ENCODE measurements around the gene KRTAP10-2.
"Not testable (repeated sequence)": the region's sequence is repeated elsewhere in the genome, so short reads cannot be mapped to it uniquely, and the experiment has no call there.

KRTAP10-2 gene

GRCh38 chr21:44566403-44566802, 15.1 kb upstream of the KRTAP10-2 start:
- no peak for DNase-seq

- DNase-seq: no peak
These were observed 13.7 kb upstream of the KRTAP10-2 start for GRCh38 chr21:44564886-44565598.

- no peak for DNase-seq
These were observed 12.8 kb upstream of the KRTAP10-2 start for GRCh38 chr21:44564099-44564498.

GRCh38 chr21:44558695-44559094, 7.4 kb upstream of the KRTAP10-2 start, which contains the start of gene KRTAP10-3:
Gene KRTAP10-3, minus strand, starts transcription at chr21:44558795. Its CDS starts 80 bp downstream, at chr21:44558715.
- DNase-seq: no peak

DNA sequence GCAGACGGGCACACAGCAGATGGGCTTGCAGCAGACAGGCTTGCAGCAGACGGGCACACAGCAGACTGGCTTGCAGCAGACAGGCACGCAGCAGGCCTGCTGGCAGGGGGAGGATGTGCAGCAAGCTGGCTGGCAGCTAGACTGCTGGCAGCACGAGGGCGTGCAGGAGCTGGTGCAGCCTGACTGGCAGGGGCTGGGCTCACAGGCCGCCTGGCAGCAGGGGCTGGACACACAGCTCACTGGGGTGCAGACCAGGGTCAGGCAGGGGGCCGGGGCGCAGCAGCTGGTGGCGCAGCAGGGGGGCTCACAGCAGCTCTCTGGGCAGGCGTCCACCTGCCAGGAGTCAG, 7.0 kb upstream of the KRTAP10-2 start:
- DNase-seq: not testable (repeated sequence)

- DNase-seq: no peak
These were observed 6.4 kb upstream of the KRTAP10-2 start for GRCh38 chr21:44557491-44558328.

- no peak for DNase-seq
These were observed 5.6 kb upstream of the KRTAP10-2 start for GRCh38 chr21:44556879-44557278.

DNA sequence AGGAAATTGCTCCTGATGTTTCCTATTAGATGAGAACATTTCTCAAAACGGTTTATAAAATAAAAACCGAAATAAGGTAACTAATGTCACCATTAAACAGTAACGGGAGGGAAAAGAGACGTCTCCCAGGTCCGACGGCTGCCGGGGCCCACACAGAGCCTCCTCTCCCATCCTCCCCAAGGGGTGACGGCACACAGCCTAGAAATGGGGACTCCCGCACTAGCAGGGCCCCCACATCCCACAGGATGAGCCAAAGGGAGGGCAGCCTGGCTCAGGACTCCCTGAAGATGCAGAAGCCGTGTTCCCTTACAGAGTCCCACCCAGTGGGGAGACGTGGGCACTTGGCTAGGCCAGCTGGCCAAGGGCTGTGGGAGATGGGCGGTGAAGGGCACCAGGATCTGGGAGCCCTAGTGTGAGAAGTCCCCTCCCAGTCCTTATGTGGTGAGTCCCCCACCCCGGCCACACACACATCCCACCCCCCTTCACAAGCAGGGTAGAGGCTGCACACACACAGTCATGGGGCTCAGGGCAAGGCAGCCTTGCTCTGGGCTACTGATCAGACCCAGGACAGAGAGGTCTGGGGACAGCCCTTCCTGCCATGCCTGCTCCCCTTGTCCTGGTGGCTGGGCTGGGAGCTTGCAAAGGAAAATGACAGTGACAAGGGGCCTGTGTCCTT, 4.0 kb upstream of the KRTAP10-2 start:
- no peak for DNase-seq

DNA sequence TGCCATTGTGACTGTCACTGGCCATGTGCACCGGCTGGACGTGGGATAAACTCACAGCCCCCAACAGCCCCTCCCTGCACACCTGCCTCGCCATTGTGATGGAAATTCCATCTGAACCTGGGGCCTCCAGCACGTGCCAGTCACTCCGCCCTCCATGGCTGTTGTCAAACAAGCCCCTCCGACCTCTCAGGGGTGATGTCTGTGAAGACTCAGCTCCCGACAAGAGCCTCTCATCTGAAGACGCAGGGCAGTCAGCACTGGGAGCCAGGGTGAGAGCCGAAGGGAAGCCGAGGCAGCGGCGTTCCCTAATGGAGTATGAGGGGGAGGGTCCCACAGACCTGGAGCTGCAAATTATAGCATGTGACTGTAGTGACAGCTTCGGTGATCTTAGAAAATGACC, 1.4 kb upstream of the KRTAP10-2 start:
- DNase-seq: no peak

- DNase-seq: no peak
These were observed 831 bp upstream of the KRTAP10-2 start for GRCh38 chr21:44552136-44552535.

DNA sequence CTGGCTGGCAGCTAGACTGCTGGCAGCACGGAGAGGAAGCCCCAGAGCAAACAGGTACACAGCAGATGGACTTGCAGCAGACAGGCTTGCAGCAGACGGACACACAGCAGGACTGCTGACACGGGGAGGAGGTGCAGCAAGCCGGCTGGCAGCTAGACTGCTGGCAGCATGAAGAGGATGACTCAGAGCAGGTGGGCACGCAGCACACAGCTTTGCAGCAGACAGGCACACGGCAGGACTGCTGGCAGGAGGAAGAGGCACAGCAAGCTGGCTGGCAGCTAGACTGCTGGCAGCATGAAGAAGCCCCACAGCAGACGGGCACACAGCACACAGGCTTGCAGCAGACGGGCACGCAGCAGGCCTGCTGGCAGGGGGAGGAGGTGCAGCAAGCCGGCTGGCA, 498 bp downstream of the KRTAP10-2 start:
- no peak for DNase-seq

DNA sequence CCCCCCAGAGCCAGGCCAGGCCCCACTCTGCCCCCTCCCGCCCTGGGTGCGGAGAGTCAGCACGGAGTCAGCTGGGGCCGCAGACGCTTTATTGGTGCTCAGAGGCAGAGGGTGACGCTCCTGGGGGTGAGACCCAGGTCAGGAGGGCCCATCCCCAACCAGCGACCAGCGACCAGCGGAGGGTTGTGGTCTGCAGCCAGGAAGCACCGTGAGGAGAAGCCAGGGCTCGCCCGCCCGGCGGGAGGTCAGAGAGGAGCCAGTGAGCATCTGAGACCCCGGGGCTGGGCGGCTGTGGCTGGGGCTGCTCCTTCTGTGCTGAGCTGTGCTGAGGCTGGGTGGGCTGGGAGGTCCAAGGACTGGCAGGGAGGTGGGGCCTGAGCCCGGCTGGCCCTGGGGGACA, 1.0 kb downstream of the KRTAP10-2 start:
- DNase-seq: not testable (repeated sequence)

DNA sequence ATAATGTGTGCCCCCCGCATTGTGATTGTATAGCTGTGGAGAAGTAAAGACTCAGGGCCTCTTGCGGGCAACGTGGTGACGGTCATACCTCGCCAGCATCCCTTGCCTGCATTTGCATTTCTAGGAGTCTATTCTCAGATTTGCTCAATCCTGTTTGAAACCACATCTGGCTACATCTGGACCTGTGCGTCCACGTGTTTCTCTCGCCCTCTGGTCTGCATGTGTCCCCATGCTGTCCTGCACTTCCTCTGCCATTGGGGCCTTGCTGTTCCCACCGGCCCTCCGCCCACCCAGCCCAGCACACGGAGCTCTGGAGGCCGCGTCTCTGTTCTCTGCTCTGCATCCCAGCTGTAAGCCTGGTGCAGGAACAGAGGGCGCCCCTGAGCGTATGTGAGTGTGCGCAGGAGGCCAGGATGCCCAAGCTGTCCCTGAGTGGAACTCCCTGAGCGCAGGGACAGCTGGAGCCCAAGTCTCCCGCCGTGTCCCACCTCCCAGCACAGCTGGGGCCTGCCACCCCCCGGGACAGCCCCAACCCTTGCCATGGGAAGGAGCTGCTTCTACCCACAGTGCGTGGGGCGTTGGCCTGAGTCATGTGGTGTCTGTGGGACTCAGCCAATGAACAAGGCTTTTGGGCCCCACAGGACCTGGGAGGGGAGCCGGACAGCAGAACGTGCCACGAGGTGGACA, 1.6 kb downstream of the KRTAP10-2 start:
- no peak for DNase-seq

DNA sequence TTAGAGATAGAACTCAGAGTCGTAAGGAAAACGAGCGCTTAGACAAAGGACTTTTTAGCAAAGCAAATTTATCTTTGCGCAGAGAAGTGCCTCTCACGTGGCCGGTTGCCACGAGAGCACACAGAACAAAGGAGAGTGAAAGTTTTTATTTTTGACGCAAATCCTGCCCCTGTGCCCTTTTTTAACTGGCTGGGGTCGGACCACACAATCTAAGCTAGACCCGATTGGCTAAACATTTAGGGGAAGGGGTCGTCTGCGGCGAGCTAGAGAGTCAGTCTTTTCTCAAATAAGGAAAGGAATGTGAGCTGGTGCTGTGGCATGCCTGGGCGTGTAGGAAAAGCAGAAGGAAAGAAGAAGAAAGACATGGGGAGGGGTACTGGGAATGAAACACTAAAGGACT, 2.4 kb downstream of the KRTAP10-2 start:
- DNase-seq: no peak

DNA sequence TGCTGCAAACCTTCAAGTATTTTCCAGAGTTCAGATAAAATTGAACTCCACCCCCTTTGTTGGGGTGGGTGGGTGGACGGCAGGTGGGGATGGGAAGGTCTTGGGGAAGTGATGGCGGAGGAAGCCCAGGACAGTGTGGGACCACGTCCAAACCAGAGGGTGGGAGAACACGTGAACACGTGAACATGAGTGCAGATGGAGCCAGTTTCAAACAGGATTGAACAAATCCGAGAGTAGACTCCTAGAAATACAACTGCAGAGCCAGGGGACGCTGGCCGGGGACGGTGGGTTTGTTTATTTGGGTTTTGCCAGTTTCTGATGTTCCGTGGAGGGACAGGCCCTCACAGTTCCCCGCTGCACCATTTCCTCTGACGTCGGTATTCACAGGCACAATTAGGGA, 2.9 kb downstream of the KRTAP10-2 start:
- DNase-seq: no peak

GRCh38 chr21:44547656-44548331, 3.5 kb downstream of the KRTAP10-2 start:
- no peak for DNase-seq

GRCh38 chr21:44544566-44544965, 6.7 kb downstream of the KRTAP10-2 start:
- no peak for DNase-seq

GRCh38 chr21:44542716-44543115, 8.6 kb downstream of the KRTAP10-2 start:
- no peak for DNase-seq

GRCh38 chr21:44540741-44541288, 10.5 kb downstream of the KRTAP10-2 start:
- no peak for DNase-seq

DNA sequence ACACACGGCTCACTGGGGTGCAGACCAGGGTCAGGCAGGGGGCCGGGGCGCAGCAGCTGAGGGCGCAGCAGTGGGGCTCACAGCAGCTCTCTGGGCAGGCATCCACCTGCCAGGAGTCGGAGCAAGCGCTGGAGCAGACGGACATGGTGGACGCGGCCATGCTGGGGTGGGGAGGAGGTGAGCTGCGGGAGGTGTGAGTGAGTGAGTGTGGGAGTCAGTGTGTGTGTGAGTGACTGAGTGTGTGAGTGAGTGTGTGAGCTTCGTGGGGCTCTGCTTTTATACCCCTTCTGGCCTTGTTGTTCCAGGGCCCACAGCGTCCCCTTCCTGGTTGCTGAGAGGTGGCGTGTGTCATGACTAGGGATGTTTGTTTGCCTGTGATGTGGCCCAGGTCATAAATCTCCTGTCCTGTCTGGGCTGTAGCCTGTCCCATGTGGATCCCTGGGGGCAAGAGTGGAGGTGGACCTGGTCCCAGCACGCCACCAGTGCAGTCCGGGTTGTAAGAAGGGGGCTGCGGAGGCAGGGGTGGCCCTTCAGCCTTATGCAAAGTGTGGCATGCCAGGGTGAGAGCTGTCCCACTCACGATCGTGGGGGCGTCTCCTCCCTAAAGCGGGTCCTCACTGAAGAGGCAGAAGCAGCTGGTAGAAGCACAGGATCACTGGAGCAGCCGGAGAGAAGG, 11.2 kb downstream of the KRTAP10-2 start, which contains the start of gene KRTAP10-1:
Gene KRTAP10-1, minus strand, starts transcription at position 205 of the 676 bp plus-strand sequence. Its CDS starts 45 bp downstream, at position 160.
- no peak for DNase-seq

- no peak for DNase-seq
These were observed 12.3 kb downstream of the KRTAP10-2 start for GRCh38 chr21:44539046-44539445.

Data from NCI-H1930 (cell line).